ENCODE measurements around the gene CES3.
"Not testable (repeated sequence)": the region's sequence is repeated elsewhere in the genome, so short reads cannot be mapped to it uniquely, and the experiment has no call there.

CES3 gene

DNA sequence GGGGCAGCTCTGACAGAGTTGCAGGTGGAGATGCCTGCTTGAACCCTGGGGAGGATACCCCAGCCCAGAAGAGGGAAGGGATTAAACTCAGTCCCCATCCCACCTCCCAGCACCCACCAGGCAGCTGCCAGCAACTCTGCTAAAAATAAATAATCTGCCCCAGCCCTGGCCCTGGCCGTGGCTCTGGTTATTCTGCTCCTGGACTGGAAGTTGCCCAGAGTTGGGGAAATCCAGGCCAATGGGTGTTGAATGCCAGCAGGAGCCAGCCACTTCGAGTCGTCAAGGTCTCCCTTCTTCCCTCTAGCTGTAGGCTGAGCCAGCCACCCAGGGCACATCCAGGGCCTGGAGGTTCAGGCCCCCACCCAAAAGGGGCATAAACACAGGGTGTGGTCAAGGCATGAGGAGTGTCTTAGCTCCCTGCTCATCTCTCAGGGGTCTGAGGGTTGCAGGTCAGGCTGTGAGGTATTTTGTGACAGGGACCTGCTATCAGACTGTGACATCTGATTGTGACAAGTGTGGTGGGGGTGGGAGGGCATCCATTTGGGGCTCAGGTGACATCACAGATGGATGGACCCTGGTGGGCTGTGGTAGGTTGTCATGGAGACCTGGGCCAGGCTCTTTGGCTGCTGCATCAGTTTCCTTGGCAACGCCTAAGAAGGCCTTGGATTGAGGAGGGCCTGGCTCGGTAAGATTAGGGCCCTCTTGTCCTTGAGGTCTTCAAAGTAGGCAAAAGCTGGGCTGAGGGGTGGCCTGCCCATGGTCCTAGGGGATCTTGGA is 34.7 kb upstream of the CES3 start:
- no peak for DNase-seq (ENCODE audit: low read depth in 2 of 2)

GRCh38 chr16:66926961-66927436 is 34.1 kb upstream of the CES3 start:
- DNase-seq (ENCODE audit: low read depth in 2 of 2), result no peak

- no peak for DNase-seq (ENCODE audit: low read depth in 2 of 2)
Observed at GRCh38 chr16:66927918-66928649, 33.0 kb upstream of the CES3 start.

- DNase-seq (ENCODE audit: low read depth in 2 of 2), result no peak
Observed at GRCh38 chr16:66928702-66929388, 32.2 kb upstream of the CES3 start.

GRCh38 chr16:66930189-66930588 is 30.9 kb upstream of the CES3 start:
- no peak for DNase-seq (ENCODE audit: low read depth in 2 of 2)

GRCh38 chr16:66931665-66932064 is 29.4 kb upstream of the CES3 start:
- DNase-seq (ENCODE audit: low read depth in 2 of 2), result no peak

- no peak for DNase-seq (ENCODE audit: low read depth in 2 of 2)
Observed at GRCh38 chr16:66932076-66932475, 29.0 kb upstream of the CES3 start.

- peak in 1 of 2 donors; percentile 27 for DNase-seq (ENCODE audit: low read depth in 2 of 2)
Observed at GRCh38 chr16:66933776-66934137, 27.3 kb upstream of the CES3 start.

DNA sequence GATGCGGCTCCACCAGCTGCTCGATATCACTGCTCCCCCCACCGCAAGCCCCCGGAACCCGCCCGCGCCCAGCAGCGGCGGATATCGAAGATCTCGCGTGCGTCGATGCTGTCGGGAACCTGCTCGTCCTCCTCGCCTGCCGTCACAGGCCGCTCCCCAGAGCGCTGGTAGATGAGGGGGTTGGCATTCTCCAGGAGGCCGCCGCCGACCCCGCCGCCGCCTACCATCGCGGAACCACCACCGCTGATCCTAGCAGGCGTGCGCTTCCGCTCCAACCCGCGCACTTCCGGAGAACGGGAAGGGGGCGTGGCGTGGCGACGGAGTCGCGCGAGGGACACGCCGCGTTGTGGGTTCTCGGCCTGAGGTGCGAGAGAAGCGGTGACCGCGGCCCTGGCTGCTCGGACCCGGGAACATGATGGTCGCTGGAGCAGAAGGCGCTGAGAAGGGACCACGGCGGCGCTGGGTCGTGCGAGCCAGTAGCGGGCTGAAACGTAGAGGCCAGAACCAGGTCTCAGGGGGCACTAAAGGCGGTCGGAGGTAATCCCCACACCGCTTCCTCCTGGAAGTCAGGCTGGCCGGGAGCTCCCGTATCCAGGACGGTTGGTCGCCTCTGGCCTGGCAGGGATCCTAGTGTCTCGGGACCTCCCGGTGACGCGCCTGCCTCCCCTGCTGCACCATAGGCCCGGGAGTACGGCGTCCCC is 26.8 kb upstream of the CES3 start, which contains the start of gene CIAO2B:
CIAO2B (minus strand) TSS at position 265 of the 701 bp plus-strand sequence; CDS start at position 227, 38 bp downstream.
- DNase-seq (ENCODE audit: low read depth in 2 of 2), result peak; percentile 85 to 86

DNA sequence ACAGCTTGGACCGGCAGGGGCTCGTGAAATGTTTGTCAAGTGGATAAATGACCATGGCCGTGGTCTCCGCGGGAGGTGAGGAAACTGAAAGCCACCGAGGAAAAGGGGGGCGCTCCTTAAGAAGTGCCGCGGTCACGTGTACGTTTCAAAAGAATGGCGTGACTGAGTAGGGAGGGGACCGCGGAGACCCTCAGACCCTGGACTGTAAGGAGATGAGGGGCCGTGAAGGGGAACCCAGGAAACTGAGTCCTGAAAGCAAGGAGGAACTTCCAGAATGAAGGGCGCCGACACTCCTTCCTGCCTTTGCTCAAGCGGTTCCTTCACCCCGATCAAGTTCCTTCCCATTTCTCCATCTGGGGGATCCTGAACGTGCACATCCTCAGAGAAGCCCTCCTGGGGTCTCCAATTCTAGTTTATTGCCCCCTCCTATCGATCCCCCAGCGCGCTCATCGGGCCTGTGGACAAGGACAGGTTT is 26.2 kb upstream of the CES3 start:
- DNase-seq (ENCODE audit: low read depth in 2 of 2), result not testable (repeated sequence)

- no peak for DNase-seq (ENCODE audit: low read depth in 2 of 2)
Observed at GRCh38 chr16:66935314-66936011, 25.6 kb upstream of the CES3 start, which contains the start of gene CES2. CES2 (plus strand) TSS chr16:66935516; CDS start chr16:66935636, 120 bp downstream.

DNA sequence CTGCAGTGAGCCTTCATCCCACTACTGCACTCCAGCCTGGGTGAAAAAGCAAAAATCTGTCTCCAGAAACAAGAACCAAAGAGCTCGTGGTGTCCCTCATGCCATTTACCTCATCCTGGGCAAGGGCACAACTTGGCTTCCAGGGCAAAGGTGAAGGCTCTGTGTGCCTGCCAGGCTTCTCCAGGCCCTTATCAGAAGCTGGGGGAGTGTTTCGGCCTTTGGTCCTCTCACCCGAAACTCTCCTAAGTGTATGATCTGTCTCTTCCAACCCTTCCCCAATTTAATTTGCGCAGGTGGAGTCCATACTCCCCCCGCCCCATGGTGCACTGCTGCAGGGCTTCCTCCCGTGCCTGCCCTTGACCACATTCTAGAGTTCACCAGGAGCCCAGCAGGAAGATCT is 24.6 kb upstream of the CES3 start:
- no peak for DNase-seq (ENCODE audit: low read depth in 2 of 2)

GRCh38 chr16:66936889-66937554 is 24.0 kb upstream of the CES3 start:
- no peak for DNase-seq (ENCODE audit: low read depth in 2 of 2)

DNA sequence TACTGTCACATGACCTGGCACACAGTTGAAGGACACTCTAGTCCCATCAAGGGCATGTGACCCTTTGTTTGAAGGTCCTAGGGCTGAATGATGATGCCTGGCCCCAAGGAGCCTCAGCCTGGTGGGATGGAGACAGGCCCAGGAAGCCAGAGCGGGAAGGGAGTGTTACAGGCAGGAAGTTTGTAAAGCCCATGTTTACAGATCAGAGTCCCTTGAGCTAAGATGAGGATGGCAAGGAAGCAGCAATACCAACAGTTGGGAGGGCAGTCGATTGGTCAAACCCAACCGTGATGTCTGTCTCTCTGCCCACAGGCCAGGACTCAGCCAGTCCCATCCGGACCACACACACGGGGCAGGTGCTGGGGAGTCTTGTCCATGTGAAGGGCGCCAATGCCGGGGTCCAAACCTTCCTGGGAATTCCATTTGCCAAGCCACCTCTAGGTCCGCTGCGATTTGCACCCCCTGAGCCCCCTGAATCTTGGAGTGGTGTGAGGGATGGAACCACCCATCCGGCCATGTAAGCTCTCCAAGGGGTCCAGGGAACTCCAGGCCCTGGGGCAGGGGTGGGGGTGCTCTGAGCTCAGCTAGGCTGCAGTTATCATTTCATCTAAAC is 23.2 kb upstream of the CES3 start:
- DNase-seq (ENCODE audit: low read depth in 2 of 2), result no peak

DNA sequence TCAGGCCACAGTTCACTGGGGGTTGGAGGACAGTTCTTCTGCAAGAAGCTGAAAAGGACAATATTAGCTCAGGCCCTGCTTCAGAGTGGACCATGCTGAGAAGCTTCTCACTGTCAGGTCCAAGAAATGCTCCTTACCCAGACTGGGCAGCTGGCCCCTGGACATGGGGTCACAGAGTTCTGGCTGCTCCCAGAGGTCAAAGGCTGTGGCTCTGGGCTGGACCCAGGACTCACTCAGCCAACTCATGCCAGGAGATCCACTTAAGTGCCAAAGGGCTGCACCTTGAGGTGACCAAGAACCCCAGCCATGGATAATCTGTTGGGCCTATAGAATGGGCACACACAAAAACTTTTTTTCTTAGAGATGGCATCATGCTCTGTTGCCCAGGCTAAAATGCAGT is 21.7 kb upstream of the CES3 start:
- DNase-seq (ENCODE audit: low read depth in 2 of 2), result no peak

GRCh38 chr16:66940236-66940635 is 20.8 kb upstream of the CES3 start:
- no peak for DNase-seq (ENCODE audit: low read depth in 2 of 2)

DNA sequence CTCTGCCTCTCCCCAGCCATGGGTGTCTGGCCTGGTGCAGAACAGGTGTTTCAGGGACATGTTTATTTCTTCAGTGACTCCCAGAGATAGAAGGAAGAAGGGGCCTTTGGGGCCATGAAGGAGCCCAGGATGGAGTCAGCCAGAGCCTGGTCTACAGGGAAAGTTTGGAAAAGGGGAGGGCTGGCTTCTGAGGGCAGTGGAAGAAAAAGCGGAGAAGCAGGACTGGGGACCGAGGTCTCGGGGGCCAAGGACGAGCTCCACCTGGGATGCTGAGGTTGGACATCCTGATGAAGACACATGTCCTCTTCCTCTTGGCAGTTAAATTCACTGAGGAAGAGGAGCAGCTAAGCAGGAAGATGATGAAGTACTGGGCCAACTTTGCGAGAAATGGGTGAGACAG is 18.1 kb upstream of the CES3 start:
- no peak for DNase-seq (ENCODE audit: low read depth in 2 of 2)

DNA sequence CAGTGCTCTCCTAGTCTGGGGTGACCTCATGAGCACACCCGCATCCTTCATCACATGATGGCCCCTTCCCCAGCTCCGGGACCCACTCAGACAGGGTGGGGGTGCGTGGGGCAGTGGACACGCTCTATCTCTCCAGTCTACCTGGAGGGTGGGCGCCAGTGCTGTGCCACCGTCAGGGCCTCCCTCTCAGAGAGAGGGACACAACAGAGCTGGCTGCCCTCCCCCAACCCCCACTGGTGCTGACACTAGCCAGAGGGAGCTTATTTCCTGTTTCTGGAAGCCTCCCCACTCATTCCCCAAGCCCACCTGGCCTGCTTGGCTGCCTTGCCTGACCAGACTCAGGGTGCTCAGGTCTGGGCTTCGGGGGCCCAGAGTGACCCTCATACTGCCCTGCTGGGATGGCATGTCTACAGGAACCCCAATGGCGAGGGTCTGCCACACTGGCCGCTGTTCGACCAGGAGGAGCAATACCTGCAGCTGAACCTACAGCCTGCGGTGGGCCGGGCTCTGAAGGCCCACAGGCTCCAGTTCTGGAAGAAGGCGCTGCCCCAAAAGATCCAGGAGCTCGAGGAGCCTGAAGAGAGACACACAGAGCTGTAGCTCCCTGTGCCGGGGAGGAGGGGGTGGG is 17.5 kb upstream of the CES3 start:
- DNase-seq (ENCODE audit: low read depth in 2 of 2), result no peak

GRCh38 chr16:66944054-66944441 is 17.0 kb upstream of the CES3 start:
- DNase-seq (ENCODE audit: low read depth in 2 of 2), result no peak

Measured in activated CD4-positive, alpha-beta T cell treated with anti-CD3 and anti-CD28 coated beads for 24 hours (primary cell).